GM18909 (cell line): ENCODE results near the gene COX19.

Source experiments
- ATAC-seq: cut with Tn5 transposase; IDR thresholded peaks from one replicate; pipeline ENCODE4 v1.9.1; 2021; ENCODE audit warnings: mild to moderate bottlenecking; ENCODE audit not compliant: unreplicated experiment, poor library complexity

The COX19 gene

DNA sequence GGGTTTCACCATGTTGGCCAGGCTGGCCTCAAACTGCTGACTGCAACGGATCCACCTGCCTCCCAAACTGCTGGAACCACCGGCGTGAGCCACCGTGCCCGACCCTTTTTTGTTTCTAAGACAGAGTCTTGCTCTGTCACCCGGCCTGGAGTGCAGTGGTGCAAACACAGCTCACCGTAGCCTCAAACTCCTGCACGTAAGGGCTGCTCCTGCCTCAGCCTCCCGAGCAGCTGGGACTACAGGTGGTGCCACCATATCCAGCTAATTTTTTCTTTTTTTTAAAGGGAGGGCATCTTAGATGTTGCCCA, 57.3 kb downstream of the COX19 start:
- ATAC-seq: no peak

DNA sequence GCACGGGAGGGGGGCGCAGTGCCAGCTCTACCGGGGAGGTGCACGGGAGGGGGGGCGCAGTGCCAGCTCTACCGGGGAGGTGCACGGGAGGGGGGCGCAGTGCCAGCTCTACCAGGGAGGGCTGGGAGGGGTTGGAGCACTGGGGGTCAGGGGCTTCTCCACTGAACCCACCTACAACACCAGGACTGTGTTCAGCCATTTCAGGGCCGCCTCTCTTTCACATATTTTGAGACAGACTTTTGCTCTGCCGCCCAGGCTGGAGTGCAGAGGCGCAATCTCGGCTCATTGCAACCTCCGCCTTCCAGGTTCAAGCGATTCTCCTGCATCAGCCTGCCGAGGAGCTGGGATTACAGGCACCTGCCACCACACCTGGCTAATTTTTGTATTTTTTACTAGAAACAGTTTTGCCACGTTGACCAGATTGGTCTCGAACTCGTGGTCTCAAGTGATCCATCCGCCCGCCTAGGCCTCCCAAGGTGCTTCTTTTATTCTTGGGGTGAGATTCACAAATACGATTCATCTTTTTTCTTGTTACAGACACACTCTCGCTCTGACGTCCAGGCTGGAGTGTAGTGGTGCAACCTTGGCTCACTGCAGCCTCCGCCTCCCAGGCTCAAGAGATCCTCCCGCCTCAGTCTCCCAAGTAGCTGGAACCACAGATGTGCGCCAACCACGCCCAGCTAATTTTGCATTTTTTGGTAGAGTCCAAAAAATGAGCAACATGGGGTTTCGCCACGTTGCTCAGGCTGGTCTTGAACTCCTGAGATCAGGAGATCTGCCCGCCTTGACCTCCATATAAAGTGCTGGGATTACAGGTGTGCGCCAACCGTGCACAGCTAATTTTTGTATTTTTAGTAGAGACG, 57.9 kb downstream of the COX19 start:
- no peak for ATAC-seq

- no peak for ATAC-seq
These were observed 58.9 kb downstream of the COX19 start for GRCh38 chr7:916291-916941.
